ENCODE data around the gene ALDH4A1.

GRCh38 chr1:18948913-18949685, 46.7 kb upstream of the ALDH4A1 start:
- TF ChIP-seq CTCF (IDR thresholded peaks at IDR 0.05): no peak
- TF ChIP-seq POLR2A (IDR thresholded peaks at IDR 0.05): no peak
- no peak for TF ChIP-seq POLR2AphosphoS5 (IDR thresholded peaks at IDR 0.05)
